HG03097 (cell line): Measurements from ENCODE around the gene CSPG4.
"Not testable (repeated sequence)": the region's sequence is repeated elsewhere in the genome, so short reads cannot be mapped to it uniquely, and the experiment has no call there.

Source experiments
- ATAC-seq: cut with Tn5 transposase; IDR thresholded peaks from one replicate; pipeline ENCODE4 v1.9.1; 2021; ENCODE audit not compliant: unreplicated experiment, low FRiP score

Gene CSPG4, protein sequence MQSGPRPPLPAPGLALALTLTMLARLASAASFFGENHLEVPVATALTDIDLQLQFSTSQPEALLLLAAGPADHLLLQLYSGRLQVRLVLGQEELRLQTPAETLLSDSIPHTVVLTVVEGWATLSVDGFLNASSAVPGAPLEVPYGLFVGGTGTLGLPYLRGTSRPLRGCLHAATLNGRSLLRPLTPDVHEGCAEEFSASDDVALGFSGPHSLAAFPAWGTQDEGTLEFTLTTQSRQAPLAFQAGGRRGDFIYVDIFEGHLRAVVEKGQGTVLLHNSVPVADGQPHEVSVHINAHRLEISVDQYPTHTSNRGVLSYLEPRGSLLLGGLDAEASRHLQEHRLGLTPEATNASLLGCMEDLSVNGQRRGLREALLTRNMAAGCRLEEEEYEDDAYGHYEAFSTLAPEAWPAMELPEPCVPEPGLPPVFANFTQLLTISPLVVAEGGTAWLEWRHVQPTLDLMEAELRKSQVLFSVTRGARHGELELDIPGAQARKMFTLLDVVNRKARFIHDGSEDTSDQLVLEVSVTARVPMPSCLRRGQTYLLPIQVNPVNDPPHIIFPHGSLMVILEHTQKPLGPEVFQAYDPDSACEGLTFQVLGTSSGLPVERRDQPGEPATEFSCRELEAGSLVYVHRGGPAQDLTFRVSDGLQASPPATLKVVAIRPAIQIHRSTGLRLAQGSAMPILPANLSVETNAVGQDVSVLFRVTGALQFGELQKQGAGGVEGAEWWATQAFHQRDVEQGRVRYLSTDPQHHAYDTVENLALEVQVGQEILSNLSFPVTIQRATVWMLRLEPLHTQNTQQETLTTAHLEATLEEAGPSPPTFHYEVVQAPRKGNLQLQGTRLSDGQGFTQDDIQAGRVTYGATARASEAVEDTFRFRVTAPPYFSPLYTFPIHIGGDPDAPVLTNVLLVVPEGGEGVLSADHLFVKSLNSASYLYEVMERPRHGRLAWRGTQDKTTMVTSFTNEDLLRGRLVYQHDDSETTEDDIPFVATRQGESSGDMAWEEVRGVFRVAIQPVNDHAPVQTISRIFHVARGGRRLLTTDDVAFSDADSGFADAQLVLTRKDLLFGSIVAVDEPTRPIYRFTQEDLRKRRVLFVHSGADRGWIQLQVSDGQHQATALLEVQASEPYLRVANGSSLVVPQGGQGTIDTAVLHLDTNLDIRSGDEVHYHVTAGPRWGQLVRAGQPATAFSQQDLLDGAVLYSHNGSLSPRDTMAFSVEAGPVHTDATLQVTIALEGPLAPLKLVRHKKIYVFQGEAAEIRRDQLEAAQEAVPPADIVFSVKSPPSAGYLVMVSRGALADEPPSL (N-terminal part only)

DNA sequence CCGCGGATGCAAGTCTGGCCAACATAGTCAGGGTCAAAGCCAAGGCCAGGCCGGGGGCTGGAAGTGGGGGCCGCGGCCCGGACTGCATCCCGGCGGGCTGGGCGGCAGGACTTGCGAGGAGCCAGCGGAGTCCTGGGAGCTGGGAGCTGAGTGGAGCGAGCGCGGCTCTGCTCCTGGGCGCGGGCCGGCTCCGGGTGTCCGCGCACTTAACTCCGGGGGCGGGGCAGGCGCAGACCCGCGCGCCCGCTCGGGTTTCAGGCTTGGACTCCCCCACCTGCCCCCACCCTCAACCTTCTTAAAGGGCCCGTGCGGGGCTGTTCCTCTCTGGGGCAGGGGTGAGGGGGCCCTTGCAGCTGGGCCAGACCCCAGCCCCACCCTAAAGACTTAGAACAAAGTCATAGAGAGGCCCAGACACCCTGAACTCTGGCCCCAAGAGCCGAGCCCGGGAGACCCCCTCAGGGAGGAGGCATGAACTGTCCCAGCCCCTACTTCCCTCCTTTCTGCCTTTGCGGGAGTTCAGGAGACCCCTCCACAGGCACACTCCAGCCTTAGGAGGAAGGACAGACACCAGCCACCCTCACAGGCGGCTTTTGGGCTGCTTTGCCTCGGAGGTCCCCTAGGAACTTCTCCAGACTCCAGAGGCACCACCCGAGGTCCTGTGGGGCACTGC, at the start of gene CSPG4:
CSPG4 (minus strand) TSS at position 181 of the 670 bp plus-strand sequence; CDS start at position 88, 93 bp downstream.
- ATAC-seq = no peak

DNA sequence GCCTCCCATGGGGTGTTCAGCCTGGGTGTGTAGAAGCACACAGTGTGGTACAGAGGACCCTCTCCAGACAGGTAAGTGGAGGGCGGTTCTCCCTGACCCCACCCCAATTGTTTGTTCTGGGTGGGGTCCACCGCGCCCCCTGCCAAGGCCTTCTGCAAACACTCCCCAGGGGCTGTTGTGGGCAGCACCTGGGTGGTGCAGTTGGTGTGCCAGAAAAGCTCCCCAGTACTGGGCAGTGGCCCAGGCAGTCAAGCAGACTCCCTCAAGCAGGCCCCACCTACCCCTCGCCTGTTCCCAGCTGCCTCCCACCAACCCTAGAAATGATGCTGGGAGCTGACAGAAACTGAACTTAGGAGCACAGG, 49.7 kb upstream of the CSPG4 start:
- not testable (repeated sequence) for ATAC-seq

DNA sequence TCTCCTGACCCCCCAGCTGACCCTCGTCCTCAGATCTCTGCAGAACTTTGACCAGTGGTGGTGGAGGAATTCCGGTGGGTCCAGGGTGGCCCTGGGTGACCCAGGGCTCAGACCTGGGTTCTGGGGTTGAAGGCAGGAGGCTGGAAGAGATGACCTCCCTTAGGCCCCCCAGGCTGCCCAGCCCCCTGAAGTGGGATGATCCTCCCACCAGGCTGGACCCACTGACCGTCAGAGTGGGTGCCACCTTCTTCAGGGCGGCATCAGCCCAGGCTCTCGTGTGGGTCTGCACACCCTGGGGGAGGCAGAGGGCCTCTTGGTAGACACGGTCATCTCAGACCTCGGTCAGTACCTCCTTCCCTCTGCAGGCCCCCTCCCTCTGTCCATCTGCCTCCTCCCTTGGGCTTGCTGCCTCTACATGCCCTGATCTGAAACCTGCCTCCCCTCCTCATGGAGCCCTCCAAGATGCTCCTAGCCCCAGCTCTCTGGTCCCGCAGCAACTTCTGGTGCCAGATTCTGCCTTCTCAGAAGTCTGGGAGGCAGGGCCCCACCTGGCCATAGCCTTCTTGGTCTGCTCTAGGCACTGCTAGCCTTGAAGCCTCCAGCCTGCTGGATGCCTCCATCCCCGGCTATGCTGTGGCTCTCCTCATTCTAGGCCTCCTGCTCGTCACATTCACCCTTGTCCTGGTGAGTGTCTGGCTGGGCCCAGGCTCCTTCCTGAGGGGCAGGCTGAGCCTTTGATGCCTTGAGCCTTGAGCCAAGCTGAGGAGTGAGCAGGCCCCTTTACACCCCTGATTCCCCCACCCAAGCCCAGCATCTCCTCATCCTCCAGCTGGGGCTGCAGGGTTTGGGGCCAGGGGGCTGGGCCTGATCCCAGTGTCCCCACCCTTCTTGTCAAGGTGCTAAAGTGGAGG, 49.1 kb upstream of the CSPG4 start:
- no peak for ATAC-seq

DNA sequence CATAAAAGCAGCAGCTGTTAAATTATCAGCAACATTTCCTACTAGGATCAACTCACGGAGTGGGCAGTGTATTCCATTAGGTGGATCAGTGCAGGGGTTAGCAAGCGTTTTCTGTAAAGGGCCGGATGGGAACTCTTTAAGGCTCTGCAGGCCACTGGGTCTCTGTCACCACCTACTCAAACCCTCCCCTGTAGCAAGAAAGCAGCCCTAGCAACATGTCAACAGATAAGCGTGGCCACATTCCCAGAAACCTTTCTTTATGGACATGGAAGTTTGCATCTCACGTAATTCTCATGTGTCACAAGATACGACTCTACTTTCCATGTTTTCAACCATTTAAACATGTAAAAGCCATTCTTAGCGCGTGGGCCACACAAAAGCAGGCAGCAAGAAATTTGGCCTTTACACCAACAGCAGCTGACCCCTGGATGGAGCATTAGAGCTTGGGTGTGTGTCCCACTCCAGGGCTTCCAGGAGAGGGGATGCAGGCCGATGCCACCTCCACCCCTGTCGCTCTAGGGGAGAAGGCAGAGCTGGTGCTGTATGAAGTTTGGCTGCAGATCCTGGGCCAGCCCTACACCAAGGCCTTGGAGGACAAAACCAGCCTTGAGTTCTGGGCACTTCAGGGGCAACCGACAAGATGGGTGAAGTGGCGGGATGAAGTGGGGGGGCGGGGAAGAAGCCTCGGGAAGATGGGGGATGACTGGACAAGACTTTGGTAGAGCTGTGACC, 48.2 kb upstream of the CSPG4 start:
- no peak for ATAC-seq

DNA sequence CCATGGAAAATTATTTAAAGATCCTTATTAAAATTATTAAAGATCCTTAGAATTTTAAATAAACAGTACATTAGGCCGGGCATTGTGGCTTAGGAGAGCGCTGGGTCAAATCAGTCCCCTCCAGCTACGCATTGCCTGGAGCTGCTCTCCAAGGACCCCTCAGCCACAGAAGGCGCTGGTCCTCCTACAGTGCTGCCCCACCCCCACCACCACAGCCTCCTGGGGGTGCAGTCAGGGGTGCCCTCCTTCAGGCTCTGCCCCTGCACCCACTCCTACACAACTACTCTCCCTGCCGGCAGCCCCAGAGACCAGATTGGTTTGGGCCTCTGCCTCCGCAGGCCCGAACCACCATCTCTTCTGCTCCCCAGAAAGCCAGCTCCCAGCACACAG, 47.5 kb upstream of the CSPG4 start:
- ATAC-seq = not testable (repeated sequence)

DNA sequence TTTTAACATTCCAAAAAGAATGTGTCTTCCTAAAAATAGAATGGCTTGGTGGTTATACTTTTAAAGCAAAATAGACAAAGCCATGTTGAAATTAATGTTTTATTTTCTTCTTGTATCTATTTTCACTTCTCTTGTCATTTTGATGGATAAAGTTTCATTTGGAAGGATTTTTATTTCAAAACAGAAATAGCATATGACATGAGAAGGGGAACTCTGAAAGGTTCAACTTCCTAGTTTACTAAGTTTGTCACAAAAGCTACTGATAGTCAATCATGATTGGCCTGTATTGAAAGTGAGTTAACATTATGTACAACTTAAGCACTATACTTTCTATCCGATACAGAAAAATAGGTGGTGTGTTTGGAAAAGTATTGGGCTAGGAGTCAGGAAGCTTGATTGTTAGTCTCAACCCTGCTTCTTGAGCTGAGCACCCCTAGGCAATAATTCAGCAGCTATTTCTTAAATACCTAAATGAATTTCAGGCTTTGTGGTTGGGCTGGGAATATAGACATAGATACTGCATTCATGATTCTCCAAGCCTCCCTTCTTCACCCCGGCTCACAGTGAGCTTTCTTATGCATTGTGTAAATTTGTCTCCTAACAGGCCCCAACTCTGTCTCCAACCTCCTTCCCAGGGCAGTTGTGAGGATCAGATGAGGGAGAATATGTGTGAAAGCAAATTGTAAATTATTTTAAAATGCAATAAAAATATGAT, 46.9 kb upstream of the CSPG4 start:
- no peak for ATAC-seq

DNA sequence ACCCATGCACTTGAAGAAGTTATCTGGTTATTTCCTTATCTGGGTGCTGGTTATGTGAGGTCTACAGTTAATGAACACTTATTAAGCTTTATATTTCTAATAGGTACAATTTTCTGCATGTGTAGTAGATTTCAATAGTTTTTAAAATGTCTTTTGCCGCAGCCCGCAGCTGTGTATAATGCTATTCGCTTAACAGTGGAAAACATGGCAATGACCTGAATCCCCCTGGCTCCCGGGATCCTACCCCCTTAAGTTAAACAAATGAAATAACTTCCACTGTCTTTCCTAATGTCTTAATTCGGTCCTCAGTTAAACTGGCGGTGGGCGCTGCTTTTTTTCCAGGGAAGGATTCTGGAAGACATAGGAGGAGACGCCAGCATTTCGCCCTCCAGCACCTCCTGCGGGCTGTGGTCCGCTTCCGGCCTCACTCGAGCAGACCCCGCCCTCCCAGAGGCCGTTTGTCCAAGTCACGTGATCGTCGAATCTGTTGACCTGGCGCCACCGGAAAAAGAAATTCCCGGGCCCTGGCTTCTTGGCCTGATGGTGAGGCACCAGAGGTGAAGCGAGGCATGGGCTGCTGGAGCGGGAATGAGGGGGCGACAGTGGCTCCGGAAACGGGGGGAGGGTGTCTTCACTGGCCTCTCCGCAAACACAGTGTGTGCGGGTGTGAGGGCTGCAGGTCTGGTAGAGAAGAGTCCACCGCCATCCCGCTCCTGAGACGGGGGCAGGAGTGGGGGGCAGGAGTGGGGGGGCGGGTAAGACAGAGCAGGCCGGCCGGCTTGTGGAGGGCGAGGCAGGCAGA, 45.6 kb upstream of the CSPG4 start:
- ATAC-seq = peak; percentile 85

DNA sequence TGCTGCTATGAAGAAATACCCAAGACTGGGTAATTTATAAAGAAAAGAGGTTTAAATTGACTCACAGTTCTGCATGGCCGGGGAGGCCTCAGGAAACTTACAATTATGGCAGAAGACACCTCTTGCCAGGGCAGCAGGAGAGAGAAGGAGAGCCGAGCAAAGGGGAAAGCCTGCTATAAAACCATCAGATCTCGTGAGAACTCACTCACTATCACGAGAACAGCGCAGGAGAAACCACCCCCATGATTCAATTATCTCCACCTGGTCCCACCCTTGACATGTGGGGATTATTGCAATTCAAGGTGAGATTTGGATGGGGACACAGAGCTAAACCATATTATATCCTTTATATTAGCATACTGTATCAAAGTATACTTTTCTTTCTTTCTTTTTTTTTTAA, 42.2 kb upstream of the CSPG4 start:
- not testable (repeated sequence) for ATAC-seq

DNA sequence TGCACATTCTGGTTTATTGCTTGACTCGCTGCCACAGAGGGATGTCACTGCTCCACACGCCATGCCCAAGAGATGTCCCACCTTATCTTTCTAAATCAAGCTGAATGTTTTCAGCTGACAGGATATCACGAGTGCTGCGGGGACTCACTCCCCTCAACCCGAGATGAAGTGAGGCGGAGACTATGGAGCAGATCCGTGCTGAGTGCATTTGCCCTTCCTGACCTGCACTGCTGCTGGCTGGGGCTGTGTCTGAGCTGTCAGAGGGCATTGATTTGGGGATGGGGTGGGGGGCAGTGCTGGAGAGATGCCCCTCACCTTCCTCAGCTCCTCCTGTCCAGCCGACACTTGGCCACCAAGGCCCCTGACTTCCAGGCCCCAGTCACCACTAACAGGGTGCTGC, 40.5 kb upstream of the CSPG4 start:
- no peak for ATAC-seq

DNA sequence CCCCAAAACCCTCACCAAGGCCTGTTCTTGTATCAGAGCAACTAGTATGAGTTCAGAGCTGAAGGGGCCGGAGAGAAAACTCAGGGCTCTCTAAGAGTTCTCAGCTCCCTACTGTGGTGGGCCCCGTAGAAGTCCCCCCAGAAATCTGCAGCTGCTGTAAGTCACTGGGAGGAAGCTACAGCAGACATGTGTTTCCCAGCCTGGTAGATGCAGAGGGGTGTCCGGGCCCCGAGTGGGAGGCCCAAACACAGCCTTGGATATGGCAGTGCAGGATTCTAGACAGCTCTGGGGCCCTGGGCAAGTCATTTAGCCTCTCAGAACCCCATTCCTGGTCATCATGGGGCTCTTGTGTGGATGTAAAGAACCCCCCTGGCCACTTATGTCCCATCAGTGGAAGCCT, 39.2 kb upstream of the CSPG4 start:
- no peak for ATAC-seq

DNA sequence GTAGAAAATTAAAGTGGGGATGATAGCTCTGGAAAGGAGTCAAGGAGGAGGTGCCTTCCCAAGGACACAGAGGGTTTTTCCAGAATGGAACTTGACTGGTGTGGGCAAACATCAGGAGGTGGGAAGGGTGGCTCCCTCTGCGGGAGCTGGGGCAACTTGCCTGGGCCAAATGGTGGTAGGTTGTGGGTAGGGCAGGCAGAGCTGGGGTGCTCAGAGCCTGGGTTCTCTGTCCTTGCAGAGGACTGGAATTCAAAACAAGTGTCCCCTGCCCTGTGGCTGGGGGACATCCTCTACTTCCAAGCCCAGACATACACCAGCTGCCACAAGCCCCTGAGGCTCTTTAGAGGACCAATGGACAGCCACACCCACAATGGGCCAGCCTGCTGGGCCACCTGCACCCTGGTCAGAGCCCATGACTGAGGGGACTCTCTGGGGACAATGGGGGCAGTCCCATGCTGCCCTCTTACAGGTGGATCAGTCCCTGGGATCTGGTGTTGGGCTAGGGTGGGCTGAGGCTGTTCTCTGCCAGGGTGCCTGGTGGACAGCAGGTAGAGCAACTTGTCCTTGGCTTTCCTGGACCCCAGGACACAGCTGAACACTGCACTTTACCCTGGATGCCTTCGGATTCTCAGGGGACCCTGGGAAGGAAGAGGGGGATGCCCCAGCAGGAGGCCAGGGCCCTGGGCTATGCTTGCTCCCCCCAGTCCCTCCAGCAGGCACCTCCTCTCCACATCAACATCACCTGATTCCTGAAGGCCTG, 38.6 kb upstream of the CSPG4 start:
- no peak for ATAC-seq

DNA sequence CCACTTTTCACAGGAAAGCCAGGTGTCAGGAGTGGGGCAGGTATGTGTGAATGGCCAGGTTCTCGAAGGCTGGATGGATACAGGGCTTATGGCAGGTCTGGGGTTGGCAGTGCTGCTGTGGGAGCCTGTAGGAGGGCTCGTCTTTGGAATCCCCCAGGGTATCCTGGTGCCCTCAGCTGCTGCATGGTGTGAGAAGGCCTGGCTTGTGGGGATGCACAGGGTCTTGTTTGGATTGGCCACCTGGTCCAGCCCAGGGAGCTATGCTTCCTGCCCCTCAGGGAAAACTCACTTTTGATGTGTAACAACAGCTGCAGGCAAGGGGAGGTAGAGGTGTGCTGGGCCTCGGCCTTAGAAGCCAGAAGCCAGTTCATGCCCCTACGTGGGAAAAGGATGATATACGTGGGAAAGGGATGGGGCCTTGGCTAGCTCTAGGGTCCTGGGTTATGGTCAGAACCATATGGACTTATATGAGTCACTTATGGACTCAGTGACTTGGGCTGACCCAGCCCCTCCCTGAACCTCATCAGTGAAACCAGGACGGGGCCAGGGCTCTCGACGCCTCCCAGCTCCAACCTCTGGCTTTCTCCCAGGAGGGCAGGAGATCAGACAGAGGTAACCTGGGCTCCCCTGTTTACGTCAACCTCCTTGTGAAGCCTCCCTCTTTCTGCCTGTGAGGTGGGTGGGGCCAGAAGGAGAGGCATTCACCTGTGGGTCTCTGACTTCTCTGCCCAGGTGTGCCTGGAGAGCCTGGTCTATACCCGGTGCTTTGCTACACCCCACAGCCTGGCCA, 37.8 kb upstream of the CSPG4 start:
- no peak for ATAC-seq

DNA sequence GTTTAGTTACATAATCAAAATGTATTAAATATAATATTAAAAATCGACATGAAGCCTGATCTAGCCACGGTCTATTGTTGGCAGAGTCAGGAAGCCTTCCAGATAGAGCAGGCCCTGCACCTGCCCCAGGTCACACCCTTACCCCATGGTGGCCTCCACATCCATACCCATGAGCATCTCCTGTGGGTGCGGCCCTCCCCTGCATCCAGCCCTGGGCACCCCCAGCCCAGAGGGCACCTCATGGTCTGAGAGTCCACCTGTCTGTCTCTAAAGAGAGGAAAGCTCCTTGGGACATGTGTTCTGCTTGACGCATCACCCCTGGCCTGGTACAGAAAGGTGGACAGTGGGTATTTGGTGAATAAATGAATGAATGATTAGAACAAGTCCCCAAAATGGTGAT, 37.2 kb upstream of the CSPG4 start:
- no peak for ATAC-seq

DNA sequence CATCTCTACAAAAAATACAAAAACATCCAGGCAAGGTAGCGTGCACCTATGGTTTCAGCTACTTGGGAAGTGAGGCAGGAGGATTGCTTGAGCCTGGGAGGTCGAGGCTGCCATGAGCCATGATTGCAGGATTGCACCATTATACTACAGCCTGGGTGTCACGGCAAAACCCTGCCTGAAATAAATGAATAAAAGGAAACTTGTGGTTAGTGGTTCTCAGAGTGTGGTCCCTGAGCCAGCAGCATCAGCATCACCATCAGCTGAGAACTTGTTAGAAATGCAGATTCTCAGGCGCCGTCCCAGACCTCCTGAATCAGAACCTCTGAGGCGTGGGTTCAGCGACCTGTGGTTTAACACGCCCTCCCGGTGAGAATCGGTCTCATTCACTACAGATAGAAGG, 36.2 kb upstream of the CSPG4 start:
- ATAC-seq = not testable (repeated sequence)

DNA sequence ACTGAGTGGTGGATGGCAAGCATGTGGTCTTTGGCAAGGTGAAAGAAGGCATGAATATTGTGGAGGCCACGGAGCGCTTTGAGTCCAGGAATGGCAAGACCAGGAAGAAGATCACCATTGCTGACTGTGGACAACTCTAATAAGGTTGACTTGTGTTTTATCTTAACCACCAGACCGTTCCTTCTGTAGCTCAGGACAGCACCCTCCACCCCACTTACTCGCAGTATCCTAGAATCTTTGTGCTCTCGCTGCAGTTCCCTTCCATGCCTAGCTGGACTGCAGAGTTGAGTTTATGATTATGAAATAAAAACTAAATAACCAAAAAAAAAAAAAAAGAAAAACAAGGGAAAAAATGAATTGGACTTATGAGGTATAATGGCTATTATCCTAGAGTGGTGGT, 34.5 kb upstream of the CSPG4 start:
- ATAC-seq = not testable (repeated sequence)

DNA sequence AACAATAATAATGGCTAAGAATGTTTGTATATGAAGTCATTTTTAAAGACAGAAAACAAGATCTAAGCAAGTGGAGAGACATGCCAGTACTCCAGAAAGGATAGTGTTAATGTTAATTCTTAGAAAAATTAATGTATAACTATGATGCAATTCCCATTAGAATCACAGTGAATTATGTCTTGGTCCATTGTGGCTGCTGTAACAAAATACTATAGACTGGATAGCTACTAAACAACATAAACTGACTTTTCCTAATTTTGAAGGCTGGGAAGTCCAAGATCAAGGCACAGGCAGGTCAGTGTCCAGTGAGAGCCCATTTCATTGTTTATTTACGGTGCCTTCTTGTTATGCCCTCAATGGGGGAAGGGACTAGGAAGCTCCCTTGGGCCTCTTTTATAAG, 32.7 kb upstream of the CSPG4 start:
- ATAC-seq = no peak
